Heart right ventricle (tissue), 16 donors: ENCODE data around the gene KDM3A. TPM values are rescaled to one million over a fixed set of nuclear protein-coding genes. Genes with fewer than 3 reads are reported as not detected.

Source experiments
- ATAC-seq, 8 donors: fragments of 200-7000 bp; cut with Tn5 transposase; one replicate each; pipeline ENCODE4 v1.9.1; 2020; ENCODE audit warnings: mild to moderate bottlenecking in 8 of 8, moderate library complexity in 8 of 8, moderate number of reproducible peaks in 1 of 8
- DNase-seq, 2 donors: peaks; one replicate each; pipeline ENCODE4 v3.0.0-alpha.2; 2020
- H3K27ac ChIP-seq, 10 donors: fragments of 200-600 bp; sonication (generic) in 2 of 10; one replicate each; pipeline versions ENCODE4 v1.5.0 to v1.8.0; 2020 to 2022; ENCODE audit warnings: mild to moderate bottlenecking in 3 of 10
- H3K27me3 ChIP-seq, 7 donors: fragments of 200-600 bp; one replicate each; pipeline ENCODE4 v1.8.0; 2021 to 2022; ENCODE audit warnings: mild to moderate bottlenecking in 2 of 7
- H3K36me3 ChIP-seq, 9 donors: fragments of 200-600 bp; sonication (generic) in 1 of 9; one replicate each; pipeline versions ENCODE4 v1.5.0 to v1.8.0; 2020 to 2022; ENCODE audit warnings: mild to moderate bottlenecking in 2 of 9
- H3K4me1 ChIP-seq, 9 donors: fragments of 200-600 bp; sonication (generic) in 1 of 9; one replicate each; pipeline versions ENCODE4 v1.5.0 to v1.8.0; 2020 to 2022; ENCODE audit warnings: mild to moderate bottlenecking in 4 of 9
- H3K4me3 ChIP-seq, 10 donors: fragments of 200-600 bp; sonication (generic) in 2 of 10; one replicate each; pipeline versions ENCODE4 v1.5.0 to v1.8.0; 2020 to 2022; ENCODE audit warnings: mild to moderate bottlenecking in 7 of 10, moderate library complexity in 2 of 10
- H3K9me3 ChIP-seq, 11 donors: fragments of 200-600 bp in 10 of 11; sonication (generic) in 2 of 11; one replicate each; pipeline versions ENCODE4 v1.5.0 to v1.8.0; 2013 to 2022; ENCODE audit warnings: mild to moderate bottlenecking in 2 of 11, control low read depth in 1 of 11, moderate library complexity in 1 of 11
- CTCF ChIP-seq, 9 donors: fragments of 200-600 bp; sonication (generic) in 2 of 9; IDR thresholded peaks; one replicate each; pipeline versions ENCODE4 v1.5.0 to v1.8.0; 2021 to 2022; ENCODE audit warnings: antibody characterized with exemption in 9 of 9, mild to moderate bottlenecking in 5 of 9, moderate library complexity in 1 of 9
- WGBS, 2 donors: extraction: QIAGEN DNeasy Blood & Tissue Kit; methylation state at CpG; one replicate each; pipeline ENCODE4 v1.1.7; 2013; ENCODE audit warnings: inconsistent platforms in 1 of 2; 5-methylcytosine and 5-hydroxymethylcytosine counted together
- intact Hi-C, 10 donors: fragments of 100-400 bp; cut with DNase I; formaldehyde crosslinking; loops; one replicate each; pipeline versions ENCODE4 v1.11.1 to v1.14.2; 2022
- polyA plus RNA-seq, 2 donors: library from polyadenylated mRNA; stranded (reverse); fragments of 200-250 nt; gene quantifications; one replicate each; pipeline ENCODE4 v1.2.3, GENCODE V29; 2013
- total RNA-seq, 10 donors: library from RNA; stranded (reverse); fragmentation: NEBNext Ultra II Directional in 3 of 10; extraction: Animal tissue kit (Norgen Biotek cat#: 25700) in 3 of 10; gene quantifications; one replicate each; pipeline versions ENCODE4 v1.2.1 to v1.2.4, GENCODE V29; 2021 to 2023
- donor health status: Arrhythmogenic right ventricular cardiomyopathy.
- donor health status: ischemic (EF 13 %, LVEDD 7.1; RV severe dilation, severe dysfunction).
- donor health status: healthy with polysubstance abuse.
- donor health status: DM: no; HTN: yes; CAD: no.
- donor health status: DM: no; HTN: no; CAD: no.
- donor health status: ischemic (EF 25% LVEDD 6.9; RV normal size, moderate dysfunction).
- donor health status: ischemic (EF 25% LVEDD 5.7; RV mildly dilated, moderate dysfunction).
- donor health status: healthy.
- donor health status: DM: yes; HTN: yes; CAD: no.
- donor health status: Ischemic cardiomyopathy.
- donor health status: ischemic (EF 35%, LVEDD 5.7; RV mildly dilated, moderate dysfunction).
- donor health status: nonischemic (EF 11% LVEDD 7.7; RV severe dilation, severe dysfunction).
- donor health status: DM: yes; HTN: yes; CAD: no.
- donor health status: PGD.
- donor health status: ischemic (EF 29% LVEDD 5.4; RV normal size, mild dysfunction).
- donor health status: nonischemic (EF 23%, LVEDD 6.1; RV moderate dilation, normal function).

KDM3A gene
- total and polyA plus RNA-seq, 12 donors, result 17.1 to 53.7 (median 33.1) TPM

GRCh38 chr2:86476092-86476491, 34.9 kb downstream of the KDM3A start:
- H3K4me1 ChIP-seq, result peaks cover 4 to 47% (median 25%) of the 10 kb centered on the region in 9 donors
- intact Hi-C loops, result loop anchor here in 1 of 10 donors (10.0 kb wide), 1 partner anchor 139 kb away; no protein-coding TSS in a partner anchor
- TF ChIP-seq CTCF (IDR thresholded peaks at IDR 0.05), result no peak
- ATAC-seq (no peak), DNase-seq (no peak)
- peaks cover 0 to 99% (median 73%) of the 10 kb centered on the region in 9 donors for H3K36me3 ChIP-seq
- H3K9me3 ChIP-seq, result no peaks in the 10 kb centered on the region
- peak overlapping the region in 2 of 10 donors; percentile 20 to 27 for H3K27ac ChIP-seq
- H3K4me3 ChIP-seq, result no peak overlapping the region
- H3K27me3 ChIP-seq, result no peaks in the 10 kb centered on the region

GRCh38 chr2:86476918-86477317, 35.7 kb downstream of the KDM3A start:
- 62 to 69% methylated on average over 3 of the region's 3 CpGs for WGBS, 2 donors
- Histone ChIP-seq H3K9me3 (no peaks in the 10 kb centered on the region), H3K4me3 (no peak overlapping the region), H3K4me1 (peaks cover 4 to 52% (median 25%) of the 10 kb centered on the region in 9 donors), H3K36me3 (peaks cover 0 to 99% (median 73%) of the 10 kb centered on the region in 9 donors), H3K27me3 (no peaks in the 10 kb centered on the region), H3K27ac (peak overlapping the region in 5 of 10 donors; percentile 20 to 51 (median 27))
- DNase-seq, result peak in 1 of 2 donors; percentile 17
- ATAC-seq, result peak in 7 of 8 donors; percentile 21 to 58 (median 36)
- TF ChIP-seq CTCF (IDR thresholded peaks at IDR 0.05), result no peak
- intact Hi-C loops, result loop anchor here in 1 of 10 donors (10.0 kb wide), 1 partner anchor 138 kb away; no protein-coding TSS in a partner anchor

DNA sequence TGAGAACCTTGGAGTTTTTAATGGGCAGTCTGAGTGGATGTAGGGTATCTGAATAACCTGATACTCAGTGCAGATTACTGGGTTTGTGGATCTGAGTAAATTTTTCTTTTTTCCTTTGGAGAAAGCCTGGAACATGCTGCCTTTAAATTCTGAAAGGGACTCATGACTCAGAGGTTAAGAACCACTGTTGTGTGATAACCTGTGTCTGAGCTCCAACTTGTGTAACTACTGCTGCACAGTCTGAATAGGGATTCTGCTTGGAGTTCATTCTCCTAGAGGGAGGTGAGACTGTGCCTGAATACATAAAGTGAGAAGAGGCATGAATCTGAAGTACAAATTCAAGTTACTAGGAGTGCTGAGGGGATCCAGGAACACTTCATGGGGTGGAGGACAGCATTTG, 36.2 kb downstream of the KDM3A start:
- Histone ChIP-seq H3K27me3 (no peaks in the 10 kb centered on the region), H3K4me3 (no peak overlapping the region), H3K4me1 (peaks cover 4 to 56% (median 26%) of the 10 kb centered on the region in 9 donors), H3K36me3 (peaks cover 0 to 99% (median 76%) of the 10 kb centered on the region in 9 donors), H3K9me3 (no peaks in the 10 kb centered on the region), H3K27ac (peak overlapping the region in 4 of 10 donors; percentile 12 to 27 (median 20))
- intact Hi-C loops, result loop anchor here in 1 of 10 donors (10.0 kb wide), 1 partner anchor 137 kb away; no protein-coding TSS in a partner anchor
- no peak for TF ChIP-seq CTCF (IDR thresholded peaks at IDR 0.05)
- ATAC-seq (peak in 6 of 8 donors; percentile 13 to 76 (median 60)), DNase-seq (no peak)

DNA sequence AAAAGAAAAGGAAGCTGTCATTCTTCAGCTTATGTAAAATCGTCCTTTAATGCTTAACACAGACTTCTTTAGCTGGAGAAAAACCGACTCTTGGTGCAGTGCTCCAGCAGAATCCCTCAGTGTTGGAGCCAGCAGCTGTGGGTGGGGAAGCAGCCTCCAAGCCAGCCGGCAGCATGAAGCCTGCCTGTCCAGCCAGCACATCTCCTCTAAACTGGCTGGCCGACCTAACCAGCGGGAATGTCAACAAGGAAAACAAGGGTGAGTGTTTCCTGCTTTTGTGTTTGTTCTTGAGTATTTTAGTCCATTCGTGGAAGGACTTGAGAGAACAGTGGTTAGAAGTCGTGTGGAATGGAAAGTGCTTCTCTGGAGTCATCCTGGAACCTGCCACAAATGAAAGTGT, 38.9 kb downstream of the KDM3A start:
- intact Hi-C loops, result no loop called here
- peak in 1 of 2 donors; percentile 36 for DNase-seq
- H3K4me1 ChIP-seq, result peaks cover 4 to 73% (median 33%) of the 10 kb centered on the region in 9 donors

More for the DNA sequence above, 38.9 kb downstream of the KDM3A start:
- no peak for TF ChIP-seq CTCF (IDR thresholded peaks at IDR 0.05)
- Histone ChIP-seq H3K9me3 (no peaks in the 10 kb centered on the region), H3K36me3 (peaks cover 0 to 100% (median 82%) of the 10 kb centered on the region in 9 donors), H3K27me3 (no peaks in the 10 kb centered on the region), H3K27ac (peak overlapping the region in 5 of 10 donors; percentile 15 to 41 (median 32)), H3K4me3 (no peak overlapping the region)
- peak in 2 of 8 donors; percentile 73 to 79 for ATAC-seq
- WGBS, 2 donors, result 43 to 49% methylated on average over 7 of the region's 7 CpGs
